GM19099 (cell line): ENCODE measurements around the gene ZNF423.

Source experiments
- POLR2A ChIP-seq: IDR thresholded peaks from 3 replicates; pipeline ENCODE4 v1.6.1; 2011; ENCODE audit warnings: low read depth; ENCODE audit not compliant: insufficient read length; ENCODE audit errors: extremely low read depth

ZNF423 gene

DNA sequence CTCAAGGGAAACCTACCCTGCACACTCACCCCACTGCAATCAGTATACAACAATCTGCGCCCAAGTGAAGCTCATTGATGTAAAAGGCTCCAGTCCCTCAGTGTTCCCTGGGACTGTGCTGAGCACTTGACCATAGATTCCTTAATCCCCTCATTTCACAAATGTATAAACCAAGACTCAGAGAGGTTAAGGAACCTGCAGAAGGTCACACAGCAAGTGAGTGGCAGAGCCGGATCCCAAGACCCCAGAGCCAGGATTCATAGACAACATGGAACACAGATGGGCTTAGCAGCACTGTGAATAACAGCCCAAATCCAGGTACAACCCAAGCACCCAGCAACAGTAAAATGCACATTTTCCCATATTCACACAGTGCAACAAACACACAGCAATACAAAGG, 256.6 kb downstream of the ZNF423 start:
- no peak for TF ChIP-seq POLR2A

DNA sequence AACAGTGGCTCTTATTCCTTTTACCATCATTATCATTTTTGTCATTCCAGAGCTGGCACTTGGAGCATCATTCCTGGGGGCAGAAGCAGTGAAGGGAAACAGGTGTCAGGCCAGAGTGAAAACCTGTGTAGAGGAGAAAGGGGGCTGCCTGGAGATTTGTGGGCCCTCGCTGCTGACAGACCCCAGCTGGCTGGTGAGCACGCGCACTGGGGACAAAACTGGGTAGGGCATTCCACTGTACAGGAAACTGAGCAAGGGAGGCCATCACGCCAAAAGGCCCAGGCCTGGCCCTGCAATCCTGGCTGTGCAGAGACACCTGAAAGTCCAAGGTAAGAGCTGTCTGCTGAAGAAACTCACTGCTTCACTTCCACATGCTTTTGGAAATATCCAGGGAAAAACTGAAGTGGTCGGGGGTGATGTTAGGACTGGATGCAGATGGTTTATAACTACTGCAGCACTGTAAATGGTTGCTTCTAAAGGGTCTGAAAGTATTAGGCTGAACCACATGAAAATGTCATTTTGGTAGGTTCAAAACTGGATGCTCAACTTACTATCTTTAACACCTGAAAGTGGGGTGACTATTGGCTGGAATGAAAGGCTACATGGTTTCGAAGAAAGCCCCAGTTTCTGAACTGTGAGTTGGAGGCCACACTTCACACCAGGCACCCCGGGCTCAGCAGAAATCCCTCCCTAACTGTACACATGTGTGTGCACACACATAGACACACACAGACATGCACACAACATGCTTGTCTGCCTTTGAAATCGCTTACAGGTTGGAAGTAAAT, 257.3 kb downstream of the ZNF423 start:
- TF ChIP-seq POLR2A, result no peak

DNA sequence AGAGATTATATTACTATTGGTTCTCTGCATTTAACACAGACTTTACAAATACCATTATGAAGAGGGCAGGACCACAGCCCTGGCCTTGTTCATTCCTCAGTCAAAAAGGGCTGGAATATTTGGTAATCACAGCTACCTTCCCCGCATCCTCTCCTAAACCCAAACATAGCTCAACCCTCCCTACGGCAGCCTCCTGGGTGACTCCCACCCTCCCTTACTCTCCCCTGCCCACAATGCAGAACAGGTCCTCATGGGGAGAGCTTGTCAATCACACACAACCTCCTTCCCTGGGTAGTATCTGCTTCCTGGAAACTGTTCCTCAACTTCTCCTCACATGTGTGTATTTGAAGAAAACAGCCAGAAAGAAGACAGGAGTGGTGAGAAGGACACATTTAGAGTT, 258.1 kb downstream of the ZNF423 start:
- TF ChIP-seq POLR2A, result no peak

DNA sequence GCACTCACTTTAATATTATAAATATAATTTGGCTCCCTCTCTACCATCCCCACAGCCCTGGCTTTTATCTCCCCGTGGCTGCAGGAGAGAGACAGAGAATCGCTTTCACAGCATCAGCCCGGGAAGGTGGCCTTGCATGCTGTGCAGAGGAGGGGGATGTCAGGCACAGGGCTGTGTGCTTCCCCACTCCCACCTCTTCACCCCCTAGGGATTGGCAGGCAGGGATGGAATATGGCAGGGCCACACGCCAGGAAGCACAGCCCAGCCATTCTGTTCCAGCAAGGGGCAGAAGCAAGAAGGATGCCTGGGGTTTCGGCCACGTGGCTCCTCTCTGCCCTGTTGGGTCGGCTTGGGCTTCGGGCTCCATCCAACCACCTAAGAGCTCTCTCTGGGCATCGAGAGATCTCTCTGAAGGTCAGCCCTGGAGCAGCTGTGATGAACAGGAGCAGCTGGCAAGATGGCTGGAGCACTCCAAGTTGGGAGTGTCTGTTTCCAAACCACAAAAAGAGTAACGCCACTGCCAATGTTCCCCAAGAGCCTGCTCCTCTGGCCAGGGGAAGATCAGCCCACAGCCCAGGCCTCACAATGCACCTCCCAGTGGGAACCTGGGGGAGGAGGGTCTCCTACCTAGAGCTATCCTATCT, 259.1 kb downstream of the ZNF423 start:
- TF ChIP-seq POLR2A, result no peak

DNA sequence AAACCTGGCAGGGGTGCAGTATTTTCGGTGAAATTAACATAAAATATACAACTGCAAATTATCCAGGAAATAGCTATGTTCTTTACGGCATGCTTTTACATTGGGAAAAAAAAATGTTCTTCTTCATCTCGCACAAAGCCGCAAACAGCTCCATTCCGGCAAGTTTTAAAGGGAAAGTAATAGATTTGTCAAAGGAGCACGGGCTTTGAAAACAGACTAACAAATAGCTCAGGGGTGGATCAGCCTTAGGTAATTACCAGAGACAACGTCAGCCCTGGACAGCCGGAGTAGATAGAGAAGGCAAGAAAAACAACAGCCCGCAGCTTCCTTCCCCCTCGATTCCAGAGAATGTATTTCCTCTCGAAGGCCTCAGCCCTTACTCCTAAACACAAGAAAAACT, 259.8 kb downstream of the ZNF423 start:
- no peak for TF ChIP-seq POLR2A

DNA sequence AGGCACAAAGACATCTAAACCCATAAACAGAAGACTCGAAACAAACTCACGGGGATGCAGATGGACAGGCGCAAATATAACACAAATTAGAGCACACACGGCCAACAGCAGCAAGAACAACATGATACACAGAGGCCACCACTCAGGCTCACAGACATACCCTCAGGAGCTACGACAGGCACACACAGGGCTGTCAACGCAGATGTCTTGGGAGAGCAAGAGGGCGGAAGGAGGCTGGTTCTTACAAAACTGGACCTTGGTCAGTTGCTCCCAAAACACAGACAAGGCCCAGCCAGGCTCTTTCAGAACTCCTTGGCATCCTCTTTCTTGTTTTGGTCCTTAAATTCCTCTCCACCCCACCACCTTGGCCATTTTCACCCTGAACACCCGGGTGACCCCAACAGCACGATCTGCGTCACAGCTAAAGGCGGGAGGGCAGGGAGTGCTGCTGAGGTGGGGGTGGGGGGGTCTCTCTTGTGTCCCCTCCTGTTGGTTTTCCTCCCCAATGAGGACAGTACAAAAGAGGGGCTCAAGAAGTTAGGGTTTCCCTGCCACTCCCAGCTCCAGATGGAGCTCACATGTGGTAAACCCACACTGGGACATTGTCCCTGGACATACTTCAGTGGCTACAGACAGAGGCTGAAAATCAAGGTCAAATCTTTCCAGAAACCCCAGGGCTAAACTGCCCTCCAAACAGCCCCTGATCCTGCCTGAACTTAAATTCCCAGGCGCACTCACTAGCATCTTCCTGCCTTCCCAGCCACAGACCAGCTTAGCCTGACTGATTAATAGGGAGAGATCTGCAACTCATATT, 261.0 kb downstream of the ZNF423 start:
- no peak for TF ChIP-seq POLR2A

DNA sequence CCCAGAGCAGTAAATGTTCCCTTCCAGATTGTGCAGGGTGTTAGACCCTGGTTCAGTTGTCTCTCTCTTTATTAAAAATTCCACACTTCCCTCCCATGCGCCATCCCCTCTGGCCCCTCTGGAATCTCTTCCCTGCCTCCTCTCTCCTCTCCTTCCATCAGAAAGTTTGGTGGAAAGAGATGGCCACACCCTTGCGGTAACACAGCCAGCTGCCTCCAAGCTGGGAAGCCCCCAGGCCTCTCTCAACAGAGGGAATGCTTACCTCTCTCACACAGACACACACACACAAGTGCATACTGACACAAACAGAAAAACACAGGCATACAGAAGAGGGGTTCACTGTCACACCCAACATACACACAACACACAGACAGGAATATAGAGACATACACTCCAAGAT, 261.8 kb downstream of the ZNF423 start:
- TF ChIP-seq POLR2A, result no peak

DNA sequence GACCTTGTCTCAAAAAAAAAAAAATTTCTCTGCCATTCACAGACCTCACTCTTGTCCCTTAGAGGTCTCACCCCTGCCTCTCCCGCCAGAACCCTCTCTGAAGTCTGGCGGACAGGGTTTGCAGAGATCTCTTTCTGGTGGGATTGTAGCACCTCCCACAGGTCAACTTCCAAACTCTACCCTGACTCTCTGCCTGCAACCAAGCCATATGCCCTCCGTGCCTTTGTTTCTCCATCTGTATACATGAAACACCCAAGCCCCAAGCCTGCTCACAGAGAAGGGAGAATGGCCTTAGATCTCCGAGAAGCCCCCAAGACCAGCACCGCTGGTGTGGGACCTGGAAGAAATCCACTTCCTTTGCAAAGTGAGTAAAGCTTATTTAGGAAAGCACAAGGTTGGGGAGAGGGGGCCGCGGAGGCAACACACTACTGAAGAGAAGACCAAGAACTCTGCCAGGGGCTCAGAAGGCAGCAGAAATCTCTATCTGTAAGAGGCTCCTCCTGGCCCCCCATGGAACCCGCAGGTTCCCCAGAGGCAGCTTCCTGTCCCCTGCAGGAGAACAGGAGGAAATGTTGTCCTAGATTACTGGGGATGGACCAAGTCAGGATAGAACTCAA, 262.4 kb downstream of the ZNF423 start:
- no peak for TF ChIP-seq POLR2A

DNA sequence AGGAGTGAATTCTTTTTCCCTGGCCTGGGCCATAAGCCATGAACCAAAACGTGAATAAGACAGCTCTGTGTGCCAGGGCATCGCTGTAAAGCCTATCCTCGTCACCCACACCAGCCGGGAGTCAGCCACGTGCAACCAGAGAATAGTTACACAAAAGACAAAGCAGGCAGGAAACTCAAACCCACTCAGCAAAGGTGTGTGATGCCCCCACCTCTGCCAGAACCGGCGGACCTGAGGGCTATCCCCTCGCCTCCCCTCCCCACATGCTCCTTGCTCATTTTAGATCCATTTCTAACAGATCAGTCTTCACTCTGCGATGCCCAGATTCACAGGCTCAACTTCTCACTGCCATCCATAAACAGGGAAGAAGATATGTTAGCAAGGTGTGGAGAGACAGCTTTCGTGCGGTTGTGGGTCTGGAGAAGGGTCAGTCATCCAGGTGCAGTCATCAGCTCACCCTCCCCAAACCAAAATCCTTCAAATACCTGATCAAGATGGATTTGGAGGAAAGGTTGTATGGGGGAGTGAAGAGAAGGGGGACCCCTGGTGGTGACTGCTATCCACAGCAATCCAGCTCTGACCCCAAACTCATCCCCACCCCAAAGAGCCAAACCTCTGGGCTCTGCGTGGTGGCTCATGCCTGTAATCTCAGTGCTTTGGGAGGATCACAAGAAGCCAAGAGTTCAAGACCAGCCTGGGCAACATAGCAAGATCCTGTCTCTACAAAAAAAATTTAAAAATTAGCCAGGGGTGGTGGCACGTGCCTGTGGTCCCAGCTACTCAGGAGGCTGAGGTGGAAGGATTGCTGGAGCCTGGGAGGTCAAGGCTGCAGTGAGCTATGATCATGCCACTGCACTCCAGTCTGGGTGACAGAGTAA, 263.1 kb downstream of the ZNF423 start:
- TF ChIP-seq POLR2A, result no peak

DNA sequence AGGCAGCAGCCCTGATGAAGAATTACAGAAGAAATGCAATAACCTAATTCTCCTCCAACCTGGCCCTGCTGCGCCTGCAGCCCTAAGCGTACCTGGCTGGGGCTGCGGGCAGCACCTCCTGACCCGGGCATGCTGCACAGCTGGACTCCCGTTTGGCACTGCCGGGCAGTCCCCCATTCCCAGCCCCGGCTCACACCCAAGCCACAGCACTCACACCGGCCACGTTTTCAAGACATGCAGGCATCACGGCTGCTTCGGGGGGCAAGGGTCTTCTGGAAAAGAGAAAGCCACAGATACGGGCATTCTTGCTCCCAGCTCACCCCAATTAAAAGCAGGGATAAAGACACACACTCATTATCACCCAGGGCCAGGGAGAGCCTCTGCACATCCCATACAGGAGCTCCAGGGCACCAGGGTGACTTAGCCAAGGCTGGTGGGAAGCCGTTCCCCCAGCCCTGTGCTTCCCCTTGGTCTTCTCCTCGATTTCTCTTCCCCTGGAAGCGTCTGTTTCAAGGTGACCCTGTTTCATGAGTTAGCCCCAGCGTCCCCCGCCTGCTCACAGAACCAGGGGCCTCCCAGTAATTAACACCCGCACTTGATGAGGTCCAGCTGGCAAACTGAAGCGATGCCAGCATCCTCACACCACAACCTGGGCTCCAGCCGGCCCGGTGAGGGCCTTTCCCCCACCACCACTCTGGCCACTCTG, 265.6 kb downstream of the ZNF423 start:
- TF ChIP-seq POLR2A, result no peak

DNA sequence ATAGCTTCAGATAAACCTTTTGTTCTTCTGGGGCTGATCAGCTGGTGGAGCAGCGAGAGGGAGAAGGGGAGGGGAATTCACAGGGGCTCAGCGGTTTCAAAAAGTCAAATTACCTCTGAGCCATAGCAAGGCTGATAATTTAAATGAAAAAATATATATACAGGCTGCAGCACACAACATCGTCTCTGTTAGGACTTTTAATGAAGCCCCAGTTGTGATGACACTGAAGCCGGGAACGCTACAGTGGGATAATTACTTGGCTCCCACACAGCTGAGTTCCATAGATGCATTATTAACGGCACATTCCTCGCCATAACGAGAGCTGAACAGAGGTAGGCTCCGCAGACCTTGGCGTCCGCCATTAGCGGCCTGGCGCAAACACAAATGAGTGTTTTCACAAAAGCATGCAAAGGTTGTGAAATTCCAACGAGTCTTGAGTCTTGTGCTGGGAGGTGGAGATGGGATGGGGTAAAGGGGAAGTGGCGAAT, 266.3 kb downstream of the ZNF423 start:
- TF ChIP-seq POLR2A, result no peak

DNA sequence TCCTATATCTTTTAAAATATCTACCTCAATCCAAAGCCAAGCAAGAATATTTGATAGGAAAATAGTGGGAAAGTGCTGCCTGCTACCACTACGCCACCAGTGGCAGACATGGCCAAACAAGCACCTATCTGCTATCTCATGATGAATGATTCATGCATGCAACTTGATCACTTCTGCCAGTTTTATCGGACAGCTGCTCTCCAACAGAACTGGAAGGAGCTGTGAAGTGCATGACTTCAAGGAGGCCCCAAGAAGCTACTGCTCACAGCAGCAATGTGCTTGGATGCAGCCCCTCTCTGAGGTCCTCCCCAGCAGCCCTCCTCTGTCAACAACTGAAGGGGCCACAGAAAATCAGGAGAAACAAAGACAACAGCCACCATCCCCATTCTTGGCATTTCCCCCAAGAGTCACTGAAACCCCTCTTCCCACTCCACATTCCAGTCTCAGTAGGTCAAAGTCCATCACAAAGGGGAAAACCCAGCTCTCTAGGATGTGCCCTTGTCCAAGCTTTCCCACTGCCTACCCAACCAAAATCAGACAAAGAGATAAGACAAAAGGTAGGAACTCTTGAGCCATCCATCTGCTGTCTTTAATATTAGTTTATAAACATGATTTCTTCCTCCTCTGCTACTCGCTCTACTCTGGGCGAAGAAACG, 267.1 kb downstream of the ZNF423 start:
- no peak for TF ChIP-seq POLR2A

DNA sequence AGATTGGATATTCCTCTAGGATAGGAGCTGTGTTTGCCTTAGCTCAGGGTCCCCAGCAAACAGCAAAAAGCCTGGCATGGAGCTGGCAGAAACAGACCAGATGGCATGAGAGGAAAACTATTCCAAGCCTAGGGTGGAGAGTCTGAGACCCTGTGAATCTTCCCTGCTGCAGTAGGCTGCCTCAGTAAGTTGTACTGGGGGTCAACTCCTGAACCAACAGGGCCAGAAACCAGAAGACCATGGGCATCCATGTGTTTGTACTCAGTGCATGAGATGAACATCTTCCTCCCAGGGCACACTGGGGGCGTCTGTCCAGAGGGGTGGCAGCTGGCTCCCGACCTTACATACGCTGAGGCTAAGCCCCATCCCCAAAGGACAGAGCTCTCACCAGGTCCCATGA, 267.9 kb downstream of the ZNF423 start:
- TF ChIP-seq POLR2A, result no peak
